Omental fat pad (tissue), 4 donors: ENCODE data around the gene MPRIP. TPM values are rescaled to one million over a fixed set of nuclear protein-coding genes. Genes with fewer than 3 reads are reported as not detected.
"Not testable (repeated sequence)": the region's sequence is repeated elsewhere in the genome, so short reads cannot be mapped to it uniquely, and the experiment has no call there.

Experiments
- ATAC-seq: fragments of 150-250 bp; one replicate; pipeline ENCODE4 v1.9.1; 2016; ENCODE audit warnings: mild to moderate bottlenecking, moderate library complexity; ENCODE audit not compliant: low FRiP score
- DNase-seq: peaks from one replicate; pipeline ENCODE4 v3.0.0-alpha.2; 2019; ENCODE audit warnings: low spot score
- total RNA-seq, 4 donors: library from RNA; depleted of rRNA; stranded (reverse); fragments of >200 nt; gene quantifications; one replicate each; pipeline ENCODE4 v1.1.0, GENCODE V29; 2016
- TF ChIP-seq, protein P1 (sequence below), 3 donors: fragments of 450-650 bp; IDR thresholded peaks; one replicate each; pipeline ENCODE4 v1.5.1; 2016 to 2017; ENCODE audit warnings: antibody characterized with exemption in 3 of 3, mild to moderate bottlenecking in 3 of 3, moderate library complexity in 2 of 3

The MPRIP gene
- total RNA-seq, 4 donors from 2014 or later, result 68.6 to 196 (median 125) TPM

DNA sequence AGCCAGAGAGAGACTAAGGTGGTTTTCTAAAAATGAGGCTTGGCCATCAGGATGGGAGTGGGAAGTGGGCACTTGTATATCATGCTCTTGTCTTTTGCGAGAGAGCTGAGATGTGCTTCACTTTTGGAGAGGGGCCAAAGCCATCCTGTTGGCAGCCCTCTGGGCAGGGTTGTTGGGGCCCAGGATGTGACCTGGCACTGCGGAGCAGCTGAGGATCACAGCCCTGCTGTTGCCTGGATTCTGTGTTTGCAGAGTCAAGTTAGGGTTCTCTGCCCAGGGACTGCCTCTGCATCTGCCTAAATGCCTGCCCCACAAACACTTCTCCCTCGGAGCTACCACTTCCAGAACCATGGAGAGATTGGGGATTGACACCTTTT is 92.7 kb downstream of the MPRIP start:
- TF ChIP-seq, protein P1, sequence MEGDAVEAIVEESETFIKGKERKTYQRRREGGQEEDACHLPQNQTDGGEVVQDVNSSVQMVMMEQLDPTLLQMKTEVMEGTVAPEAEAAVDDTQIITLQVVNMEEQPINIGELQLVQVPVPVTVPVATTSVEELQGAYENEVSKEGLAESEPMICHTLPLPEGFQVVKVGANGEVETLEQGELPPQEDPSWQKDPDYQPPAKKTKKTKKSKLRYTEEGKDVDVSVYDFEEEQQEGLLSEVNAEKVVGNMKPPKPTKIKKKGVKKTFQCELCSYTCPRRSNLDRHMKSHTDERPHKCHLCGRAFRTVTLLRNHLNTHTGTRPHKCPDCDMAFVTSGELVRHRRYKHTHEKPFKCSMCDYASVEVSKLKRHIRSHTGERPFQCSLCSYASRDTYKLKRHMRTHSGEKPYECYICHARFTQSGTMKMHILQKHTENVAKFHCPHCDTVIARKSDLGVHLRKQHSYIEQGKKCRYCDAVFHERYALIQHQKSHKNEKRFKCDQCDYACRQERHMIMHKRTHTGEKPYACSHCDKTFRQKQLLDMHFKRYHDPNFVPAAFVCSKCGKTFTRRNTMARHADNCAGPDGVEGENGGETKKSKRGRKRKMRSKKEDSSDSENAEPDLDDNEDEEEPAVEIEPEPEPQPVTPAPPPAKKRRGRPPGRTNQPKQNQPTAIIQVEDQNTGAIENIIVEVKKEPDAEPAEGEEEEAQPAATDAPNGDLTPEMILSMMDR (IDR thresholded peaks at IDR 0.05), result no peak
- ATAC-seq, result no peak
- no peak for DNase-seq

- not testable (repeated sequence) for ATAC-seq, DNase-seq
Measured at GRCh38 chr17:17136221-17136620, 94.0 kb downstream of the MPRIP start.

DNA sequence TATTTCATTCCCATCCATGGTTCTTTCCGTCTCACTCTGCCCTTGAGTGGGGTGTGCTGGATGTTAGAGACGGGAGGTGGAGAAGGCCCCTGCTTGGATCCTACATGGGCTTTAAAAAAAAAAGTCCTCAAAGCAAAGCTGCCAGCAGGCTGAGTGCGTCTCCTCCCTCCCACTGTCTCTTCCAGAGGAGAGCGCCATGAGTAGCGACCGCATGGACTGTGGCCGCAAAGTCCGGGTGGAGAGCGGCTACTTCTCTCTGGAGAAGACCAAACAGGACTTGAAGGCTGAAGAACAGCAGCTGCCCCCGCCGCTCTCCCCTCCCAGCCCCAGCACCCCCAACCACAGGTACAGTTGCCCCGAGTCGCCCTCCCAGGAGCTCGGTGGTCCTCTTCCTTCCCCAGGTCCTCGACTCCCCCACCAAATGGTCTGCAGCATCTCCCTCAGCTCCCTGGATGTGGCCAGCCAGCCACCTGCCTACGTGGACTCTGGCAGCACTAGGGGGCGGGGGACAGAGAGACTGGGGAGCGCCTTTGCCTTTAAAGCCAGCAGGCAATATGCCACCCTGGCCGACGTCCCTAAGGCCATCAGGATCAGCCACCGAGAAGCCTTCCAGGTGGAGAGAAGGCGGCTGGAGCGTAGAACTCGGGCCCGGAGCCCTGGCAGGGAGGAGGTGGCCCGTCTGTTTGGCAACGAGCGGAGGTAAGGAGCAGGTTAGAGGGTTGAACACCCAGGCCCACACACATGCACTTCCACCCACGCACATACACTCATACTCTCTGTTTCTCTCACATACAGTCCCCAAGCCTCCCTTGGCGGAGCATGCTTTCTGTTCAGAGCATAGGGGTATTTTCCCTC is 95.7 kb downstream of the MPRIP start:
- no peak for DNase-seq
- TF ChIP-seq, protein P1 (IDR thresholded peaks at IDR 0.05), result no peak
- ATAC-seq, result no peak

DNA sequence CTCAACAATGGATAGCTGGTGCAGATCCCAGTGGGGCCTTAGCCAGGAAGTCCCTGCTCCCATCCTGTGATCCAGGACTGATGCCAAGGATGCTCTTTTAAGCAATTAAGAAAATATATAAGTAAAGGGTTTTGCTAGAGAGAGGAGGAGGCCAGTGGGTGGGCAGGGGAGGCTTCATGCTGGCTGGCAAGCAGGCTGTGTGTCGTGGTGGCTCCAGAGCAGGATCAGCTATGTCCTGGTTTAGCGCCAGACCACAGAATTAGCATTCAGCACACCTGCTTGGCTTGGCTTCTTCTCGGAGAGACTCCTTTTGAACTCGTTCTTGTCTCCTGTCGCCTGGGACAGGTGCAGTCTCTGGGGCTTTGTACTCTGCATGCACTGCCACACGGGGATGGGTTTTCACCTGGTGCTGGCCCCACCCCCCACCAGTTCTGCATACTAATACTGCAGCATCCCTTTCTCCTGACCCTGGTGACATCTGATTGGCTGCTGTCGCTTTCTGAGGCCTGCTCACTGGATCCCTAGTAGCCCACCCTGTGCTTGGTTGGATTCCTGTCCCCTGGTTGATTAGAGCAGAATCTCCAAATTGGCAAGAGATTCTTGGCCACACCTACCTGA is 97.8 kb downstream of the MPRIP start:
- no peak for DNase-seq
- no peak for ATAC-seq
- TF ChIP-seq, protein P1 (IDR thresholded peaks at IDR 0.05), result no peak

- TF ChIP-seq, protein P1 (IDR thresholded peaks at IDR 0.05), result no peak
- DNase-seq (no peak), ATAC-seq (no peak)
Measured at GRCh38 chr17:17140590-17140980, 98.3 kb downstream of the MPRIP start.

- TF ChIP-seq, protein P1 (IDR thresholded peaks at IDR 0.05), result no peak
- ATAC-seq (no peak), DNase-seq (no peak)
Measured at GRCh38 chr17:17141279-17141678, 99.0 kb downstream of the MPRIP start.

- ATAC-seq, result no peak
- TF ChIP-seq, protein P1 (IDR thresholded peaks at IDR 0.05), result no peak
- no peak for DNase-seq
Measured at GRCh38 chr17:17141860-17142552, 99.7 kb downstream of the MPRIP start.
